GM21723 (cell line): ENCODE results near the gene RNF123.

Source experiments
- ATAC-seq: cut with Tn5 transposase; IDR thresholded peaks from one replicate; pipeline ENCODE4 v1.9.1; 2021; ENCODE audit warnings: mild to moderate bottlenecking, moderate library complexity; ENCODE audit not compliant: unreplicated experiment

The RNF123 gene

GRCh38 chr3:49689046-49689907, at the start of gene RNF123, which contains the start of gene MST1:
Gene RNF123, plus strand, starts transcription at chr3:49689557. Its CDS starts 1,609 bp downstream, at chr3:49691166.
Gene MST1, minus strand, starts transcription at chr3:49689474. Its CDS starts 783 bp downstream, at chr3:49688691.
- ATAC-seq = peak; percentile 68

GRCh38 chr3:49641292-49641691, 48.1 kb upstream of the RNF123 start:
- no peak for ATAC-seq

GRCh38 chr3:49641921-49642707, 47.2 kb upstream of the RNF123 start:
- ATAC-seq = no peak

DNA sequence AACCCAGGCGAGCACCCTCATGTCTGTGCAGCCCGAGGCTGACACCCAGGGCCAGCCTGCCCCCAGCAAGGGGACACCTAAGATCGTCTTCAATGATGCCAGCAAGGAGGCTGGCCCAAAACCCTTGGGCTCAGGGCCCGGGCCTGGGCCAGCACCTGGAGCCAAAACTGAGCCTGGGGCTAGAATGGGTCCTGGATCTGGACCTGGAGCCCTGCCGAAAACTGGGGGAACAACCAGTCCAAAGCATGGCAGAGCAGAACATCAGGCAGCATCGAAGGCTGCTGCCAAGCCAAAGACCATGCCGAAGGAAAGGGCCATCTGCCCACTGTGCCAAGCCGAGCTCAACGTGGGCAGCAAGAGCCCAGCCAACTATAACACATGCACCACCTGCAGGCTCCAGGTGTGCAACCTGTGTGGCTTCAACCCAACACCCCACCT, 46.6 kb upstream of the RNF123 start:
- no peak for ATAC-seq

DNA sequence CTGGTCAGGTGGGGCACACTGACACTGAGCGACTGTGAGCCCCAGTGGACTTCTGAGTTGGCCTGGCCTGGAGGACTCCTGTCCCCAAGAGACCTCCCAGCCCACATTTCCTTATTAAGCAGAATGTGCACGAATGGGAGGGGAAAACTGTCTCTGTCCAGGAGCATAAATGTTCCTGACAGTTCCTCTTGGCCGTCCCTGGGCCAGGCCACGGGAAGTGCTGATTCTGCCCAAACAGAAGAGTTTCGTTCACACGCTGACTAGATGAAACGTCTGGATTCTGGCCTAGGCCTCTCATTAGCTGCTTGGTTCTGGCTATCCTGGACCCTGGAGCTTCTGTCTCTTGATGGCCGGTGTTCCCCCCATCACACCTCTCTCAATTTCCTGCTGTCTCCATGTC, 44.7 kb upstream of the RNF123 start:
- ATAC-seq = no peak

DNA sequence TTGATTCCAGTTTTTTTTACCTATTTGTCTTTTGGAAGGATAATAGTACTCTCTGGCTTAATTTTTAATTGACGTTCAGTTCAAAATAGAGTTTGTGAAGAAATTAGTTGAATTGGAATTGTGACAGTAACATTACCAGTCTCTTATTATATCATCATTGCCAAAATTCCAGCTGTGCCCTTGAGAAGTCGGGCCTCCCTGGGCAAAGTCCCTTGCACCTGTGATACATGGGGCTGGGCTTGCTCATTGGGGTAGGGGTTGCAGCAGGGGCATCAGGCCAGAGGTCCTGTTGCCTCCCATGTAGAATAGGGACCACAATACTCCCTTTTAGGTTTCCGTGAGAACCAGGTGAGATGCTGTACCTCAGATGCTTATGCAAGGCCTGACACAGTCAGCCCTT, 43.1 kb upstream of the RNF123 start:
- ATAC-seq = no peak

DNA sequence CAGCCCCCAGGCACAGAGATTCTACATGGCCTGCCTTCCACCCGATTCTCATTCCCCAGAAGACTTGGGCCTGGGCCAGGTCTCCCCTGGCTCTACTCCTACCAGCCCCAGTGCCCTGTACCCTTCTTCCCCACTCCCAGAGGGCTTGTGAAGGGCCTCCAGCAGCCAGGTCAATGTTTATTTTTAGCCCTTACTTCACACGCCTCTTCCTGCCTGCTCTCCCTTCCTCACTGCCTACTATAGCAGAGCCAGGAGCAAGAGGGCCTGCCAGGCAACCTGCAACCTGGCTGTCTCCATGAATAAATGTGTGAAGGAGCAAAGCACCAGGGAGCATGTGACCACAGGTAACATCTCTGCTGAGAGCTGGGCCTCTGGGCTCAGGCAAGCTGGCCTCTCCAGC, 41.6 kb upstream of the RNF123 start:
- no peak for ATAC-seq

DNA sequence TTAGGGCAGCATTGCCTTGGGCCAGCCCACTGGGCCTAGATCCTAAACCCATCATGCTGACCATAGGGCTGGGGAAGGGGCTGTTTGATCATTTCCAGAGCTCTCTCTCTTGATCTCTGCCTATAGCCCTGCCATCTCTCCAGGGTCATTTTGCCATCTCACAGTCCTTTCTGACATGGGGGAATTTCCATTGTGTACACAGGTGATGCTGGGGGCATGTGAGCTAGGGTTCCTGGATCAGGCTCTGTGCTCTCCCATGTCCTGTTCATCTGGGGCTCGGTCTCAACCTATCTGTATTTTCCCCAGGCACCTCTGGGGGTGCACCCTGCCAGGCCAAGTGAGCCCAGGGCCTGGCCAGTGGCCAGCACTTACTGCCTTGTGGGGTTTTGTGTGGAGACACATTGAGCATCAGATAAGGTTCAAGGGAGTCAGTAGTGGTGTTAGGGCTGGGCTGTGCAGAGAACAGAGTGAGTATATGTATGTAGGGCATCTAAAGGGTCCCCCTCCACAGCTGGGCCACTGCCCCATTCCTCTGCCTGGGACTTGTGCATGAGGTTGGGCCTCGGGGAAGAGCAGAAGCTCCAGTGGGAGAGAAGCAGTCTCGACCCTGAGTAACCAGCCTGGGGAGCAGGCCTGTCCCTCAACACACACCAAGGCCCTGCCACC, 40.9 kb upstream of the RNF123 start:
- no peak for ATAC-seq

- no peak for ATAC-seq
These were observed 39.8 kb upstream of the RNF123 start for GRCh38 chr3:49649576-49649975.

DNA sequence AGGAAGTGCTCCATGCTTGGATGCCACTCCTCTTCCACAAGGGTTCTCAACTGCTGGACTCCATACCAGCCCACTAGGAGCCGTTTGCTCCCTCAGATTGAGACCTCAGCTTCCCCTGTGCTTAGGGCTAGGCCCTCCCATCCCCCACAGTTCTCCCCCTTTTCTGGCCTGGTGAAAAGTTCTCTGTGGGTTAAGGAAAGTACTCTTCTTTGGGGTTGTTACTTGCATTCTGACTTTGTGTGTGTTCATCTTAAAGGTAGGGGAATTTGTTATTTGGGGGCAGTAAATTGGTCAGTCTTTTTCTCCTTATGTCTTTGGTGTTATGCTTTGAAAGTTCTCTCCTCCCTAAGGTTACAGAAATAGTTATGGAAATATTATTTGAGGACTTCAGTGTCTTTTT, 39.2 kb upstream of the RNF123 start:
- no peak for ATAC-seq

GRCh38 chr3:49650637-49651036, 38.7 kb upstream of the RNF123 start:
- no peak for ATAC-seq

GRCh38 chr3:49652218-49652902, 37.0 kb upstream of the RNF123 start:
- ATAC-seq = no peak

DNA sequence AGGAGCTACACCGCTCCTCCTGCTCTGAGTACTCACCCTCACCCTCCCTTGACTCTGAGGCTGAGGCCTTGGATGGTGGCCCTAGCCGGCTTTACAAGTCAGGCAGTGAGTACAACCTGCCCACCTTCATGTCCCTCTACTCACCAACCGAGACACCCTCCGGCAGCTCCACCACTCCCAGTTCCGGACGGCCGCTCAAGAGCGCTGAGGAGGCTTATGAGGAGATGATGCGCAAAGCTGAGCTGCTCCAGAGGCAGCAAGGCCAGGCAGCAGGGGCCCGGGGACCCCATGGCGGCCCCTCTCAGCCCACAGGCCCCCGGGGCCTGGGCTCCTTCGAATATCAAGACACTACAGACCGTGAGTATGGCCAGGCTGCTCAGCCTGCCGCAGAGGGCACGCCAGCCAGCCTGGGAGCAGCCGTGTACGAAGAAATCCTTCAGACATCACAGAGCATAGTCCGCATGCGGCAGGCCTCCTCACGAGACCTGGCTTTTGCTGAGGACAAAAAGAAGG, 36.4 kb upstream of the RNF123 start:
- no peak for ATAC-seq

DNA sequence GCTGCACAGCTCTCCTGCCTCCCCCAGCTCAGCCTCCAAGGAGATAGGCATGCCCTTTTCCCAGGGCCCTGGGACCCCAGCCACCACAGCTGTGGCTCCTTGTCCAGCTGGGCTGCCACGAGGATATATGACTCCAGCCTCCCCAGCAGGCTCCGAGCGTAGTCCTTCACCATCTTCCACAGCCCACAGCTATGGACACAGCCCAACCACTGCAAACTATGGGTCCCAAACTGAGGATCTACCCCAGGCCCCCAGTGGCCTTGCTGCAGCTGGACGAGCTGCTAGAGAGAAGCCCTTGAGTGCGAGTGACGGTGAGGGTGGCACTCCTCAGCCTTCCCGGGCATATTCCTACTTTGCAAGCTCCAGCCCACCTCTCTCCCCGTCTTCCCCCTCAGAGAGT, 35.7 kb upstream of the RNF123 start:
- no peak for ATAC-seq

GRCh38 chr3:49654176-49654825, 35.1 kb upstream of the RNF123 start:
- ATAC-seq = no peak

GRCh38 chr3:49654955-49655556, 34.3 kb upstream of the RNF123 start:
- no peak for ATAC-seq

- ATAC-seq = no peak
These were observed 33.5 kb upstream of the RNF123 start for GRCh38 chr3:49655731-49656285.

DNA sequence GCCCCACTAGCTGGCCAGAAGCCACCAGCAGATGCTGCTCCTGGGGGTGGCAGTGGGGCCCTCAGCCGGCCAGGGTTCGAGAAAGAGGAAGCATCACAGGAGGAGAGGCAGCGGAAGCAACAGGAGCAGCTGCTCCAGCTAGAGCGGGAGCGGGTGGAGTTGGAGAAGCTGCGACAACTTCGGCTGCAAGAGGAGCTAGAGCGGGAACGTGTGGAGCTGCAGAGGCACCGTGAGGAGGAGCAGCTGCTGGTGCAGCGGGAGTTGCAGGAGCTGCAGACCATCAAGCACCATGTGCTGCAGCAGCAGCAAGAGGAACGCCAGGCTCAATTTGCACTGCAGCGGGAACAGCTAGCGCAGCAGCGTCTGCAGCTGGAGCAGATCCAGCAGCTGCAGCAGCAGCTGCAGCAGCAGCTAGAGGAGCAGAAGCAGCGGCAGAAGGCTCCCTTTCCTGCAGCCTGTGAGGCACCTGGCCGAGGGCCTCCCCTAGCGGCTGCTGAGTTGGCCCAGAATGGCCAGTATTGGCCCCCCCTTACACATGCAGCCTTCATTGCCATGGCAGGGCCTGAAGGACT, 32.7 kb upstream of the RNF123 start:
- ATAC-seq = no peak
